ENCODE results near the gene ABHD4.
"Not testable (repeated sequence)": the region's sequence is repeated elsewhere in the genome, so short reads cannot be mapped to it uniquely, and the experiment has no call there.

ABHD4 gene

GRCh38 chr14:22561661-22562579 lies 36.2 kb upstream of the ABHD4 start:
- DNase-seq, result peak; percentile 91

GRCh38 chr14:22563987-22564386 lies 34.1 kb upstream of the ABHD4 start:
- DNase-seq, result peak; percentile 21

- DNase-seq, result no peak
Measured at GRCh38 chr14:22564463-22564862, 33.6 kb upstream of the ABHD4 start.

GRCh38 chr14:22565391-22565945 lies 32.6 kb upstream of the ABHD4 start:
- no peak for DNase-seq

- not testable (repeated sequence) for DNase-seq
Measured at GRCh38 chr14:22566266-22566665, 31.8 kb upstream of the ABHD4 start.

GRCh38 chr14:22566845-22567244 lies 31.3 kb upstream of the ABHD4 start:
- DNase-seq, result peak; percentile 52

- no peak for DNase-seq
Measured at GRCh38 chr14:22567437-22567836, 30.7 kb upstream of the ABHD4 start.

GRCh38 chr14:22569106-22569736 lies 28.9 kb upstream of the ABHD4 start:
- no peak for DNase-seq

GRCh38 chr14:22569737-22570131 lies 28.4 kb upstream of the ABHD4 start:
- no peak for DNase-seq

GRCh38 chr14:22570132-22570949 lies 27.8 kb upstream of the ABHD4 start:
- DNase-seq, result peak; percentile 97

- DNase-seq, result no peak
Measured at GRCh38 chr14:22572562-22573058, 25.5 kb upstream of the ABHD4 start.

GRCh38 chr14:22573804-22574203 lies 24.3 kb upstream of the ABHD4 start:
- no peak for DNase-seq

GRCh38 chr14:22577334-22577908 lies 20.7 kb upstream of the ABHD4 start:
- DNase-seq, result no peak

- no peak for DNase-seq
Measured at GRCh38 chr14:22579236-22579635, 18.9 kb upstream of the ABHD4 start.

GRCh38 chr14:22579881-22580280 lies 18.2 kb upstream of the ABHD4 start:
- DNase-seq, result no peak

- no peak for DNase-seq
Measured at GRCh38 chr14:22580625-22581024, 17.5 kb upstream of the ABHD4 start.

GRCh38 chr14:22583994-22584393 lies 14.1 kb upstream of the ABHD4 start:
- DNase-seq, result no peak

- DNase-seq, result no peak
Measured at GRCh38 chr14:22587247-22587646, 10.9 kb upstream of the ABHD4 start.

- DNase-seq, result peak; percentile 51
Measured at GRCh38 chr14:22587677-22588422, 10.2 kb upstream of the ABHD4 start.

GRCh38 chr14:22588526-22589095 lies 9.5 kb upstream of the ABHD4 start:
- peak; percentile 37 for DNase-seq

GRCh38 chr14:22589096-22589839 lies 8.8 kb upstream of the ABHD4 start, which contains the start of gene DAD1:
TSS of gene DAD1 (minus strand) at chr14:22589224. CDS start at chr14:22589157, 67 bp downstream.
- peak; percentile 100 for DNase-seq

Data from CD4-positive, alpha-beta T cell treated with Interleukin-12 subunit alpha and Interleukin-12 subunit beta, for 1 hour (primary cell).